A549 (cell line): ENCODE results near the gene POMGNT2. TPM values are rescaled to one million over a fixed set of nuclear protein-coding genes. Genes with fewer than 3 reads are reported as not detected.

Experiments used
- ATAC-seq, 2 experiments: fragments of 200-7000 bp in 1 of 2; fragments of >200 bp in 1 of 2; cut with Nextera tagmentation in 1 of 2; cut with Tn5 transposase in 1 of 2; 3 replicates each; pipeline versions ENCODE4 v1.8.0 to v1.9.1; 2018 to 2020; ENCODE audit warnings: mild to moderate bottlenecking in 1 of 2, moderate library complexity in 1 of 2
- CTCF ChIA-PET: fragments of 300-600 bp; sonication (Branson Sonifier 250); formaldehyde crosslinking; extraction: SDS; loops from one replicate; lab custom pipeline; 2021; ENCODE audit warnings: antibody characterized with exemption, inconsistent platforms; lab: Yijun Ruan, JAX
- POLR2A ChIA-PET: fragments of 350-600 bp; formaldehyde crosslinking; extraction: SDS; loops from one replicate; lab custom pipeline; 2021; ENCODE audit warnings: antibody characterized with exemption, inconsistent platforms; lab: Yijun Ruan, JAX
- DNase-seq, 2 experiments: peaks; one replicate each; pipeline versions ENCODE4 v3.0.0 to v3.0.0-alpha.2; 2011 to 2016; ENCODE audit warnings: low read depth in 1 of 2, low spot score in 1 of 2
- FAIRE-seq: peaks from 2 replicates; lab custom pipeline; 2011; peaks lifted over from hg19 to GRCh38; lab: Jason Lieb, UNC
- H3K27ac ChIP-seq, 2 experiments: fragments of >200 bp; sonication (Bioruptor Twin); formaldehyde crosslinking; 3 replicates each; pipeline ENCODE4 v1.5.1; 2016 to 2017
- H3K4me1 ChIP-seq: fragments of >200 bp; sonication (Bioruptor Twin); formaldehyde crosslinking; 3 replicates; pipeline ENCODE4 v1.6.1; 2016
- H3K4me2 ChIP-seq: fragments of >200 bp; sonication (Bioruptor Twin); formaldehyde crosslinking; 3 replicates; pipeline ENCODE4 v1.6.1; 2016
- H3K4me3 ChIP-seq: fragments of >200 bp; sonication (Bioruptor Twin); formaldehyde crosslinking; 3 replicates; pipeline ENCODE4 v1.5.1; 2016
- H3K9me3 ChIP-seq: fragments of >200 bp; sonication (Bioruptor Twin); formaldehyde crosslinking; 3 replicates; pipeline ENCODE4 v1.6.1; 2016
- ATOH8 ChIP-seq: fragments of 250-450 bp; sonication (Bioruptor Pico); IDR thresholded peaks from 2 replicates; pipeline ENCODE4 v1.5.0; 2020; ENCODE audit warnings: low read depth, mild to moderate bottlenecking, moderate library complexity
- BHLHE40 ChIP-seq: IDR thresholded peaks from 2 replicates; pipeline ENCODE4 v1.6.1; 2012; ENCODE audit warnings: low read depth, low read length, inconsistent platforms
- CEBPB ChIP-seq, 2 experiments: fragments of >200 bp in 1 of 2; sonication (Bioruptor Twin) in 1 of 2; formaldehyde crosslinking in 1 of 2; IDR thresholded peaks; 2 replicates each; pipeline ENCODE4 v1.6.1; 2012 to 2016
- CHD4 ChIP-seq: fragments of 200-600 bp; sonication (generic); IDR thresholded peaks from 2 replicates; pipeline ENCODE4 v1.6.1; 2016; ENCODE audit warnings: antibody characterized with exemption, mild to moderate bottlenecking, borderline replicate concordance
- EHF ChIP-seq: fragments of 250-450 bp; sonication (Bioruptor Pico); IDR thresholded peaks from 2 replicates; pipeline ENCODE4 v1.5.0; 2020; ENCODE audit warnings: mild to moderate bottlenecking
- EP300 ChIP-seq, 2 experiments: fragments of >200 bp; sonication (Bioruptor Twin); formaldehyde crosslinking; IDR thresholded peaks; 2 replicates in 1 of 2; 3 replicates in 1 of 2; pipeline ENCODE4 v1.6.1; 2016 to 2017
- ESRRA ChIP-seq: fragments of 150-350 bp; IDR thresholded peaks from 2 replicates; pipeline ENCODE4 v1.6.1; 2014; ENCODE audit warnings: mild to moderate bottlenecking, low read length, borderline replicate concordance
- HEYL ChIP-seq: fragments of 250-450 bp; sonication (Bioruptor Pico); IDR thresholded peaks from 2 replicates; pipeline ENCODE4 v1.8.0; 2021; ENCODE audit warnings: mild to moderate bottlenecking, moderate library complexity
- HOXA7 ChIP-seq: fragments of 250-450 bp; sonication (Bioruptor Pico); IDR thresholded peaks from 2 replicates; pipeline ENCODE4 v1.5.0; 2020; ENCODE audit warnings: mild to moderate bottlenecking, moderate library complexity
- KDM5A ChIP-seq: fragments of 200-600 bp; sonication (generic); IDR thresholded peaks from 2 replicates; pipeline ENCODE4 v1.6.1; 2016; ENCODE audit warnings: antibody characterized with exemption, mild to moderate bottlenecking
- MAX ChIP-seq: IDR thresholded peaks from 2 replicates; pipeline ENCODE4 v1.6.1; 2012
- NPAS2 ChIP-seq: fragments of 250-450 bp; sonication (Bioruptor Pico); IDR thresholded peaks from 2 replicates; pipeline ENCODE4 v1.8.0; 2022; ENCODE audit warnings: mild to moderate bottlenecking, moderate library complexity, borderline replicate concordance
- PBX3 ChIP-seq: IDR thresholded peaks from 2 replicates; pipeline ENCODE4 v1.6.1; 2012
- PHF8 ChIP-seq: fragments of 200-600 bp; sonication (generic); IDR thresholded peaks from 2 replicates; pipeline ENCODE4 v1.6.1; 2016; ENCODE audit warnings: low read depth, mild to moderate bottlenecking, antibody characterized with exemption, moderate library complexity, borderline replicate concordance
- POLR2A ChIP-seq: IDR thresholded peaks from 2 replicates; pipeline ENCODE4 v1.6.1; 2012; ENCODE audit warnings: mild to moderate bottlenecking, low read length
- RAD21 ChIP-seq, 2 experiments: fragments of >200 bp in 1 of 2; sonication (Bioruptor Twin) in 1 of 2; formaldehyde crosslinking in 1 of 2; IDR thresholded peaks in 1 of 2; conservative IDR thresholded peaks in 1 of 2; 2 replicates in 1 of 2; 3 replicates in 1 of 2; pipeline ENCODE4 v1.6.1; 2012 to 2018; ENCODE audit warnings: inconsistent platforms in 1 of 2
- RFX5 ChIP-seq: fragments of 450-650 bp; IDR thresholded peaks from 2 replicates; pipeline ENCODE4 v1.7.1; 2014; ENCODE audit warnings: antibody characterized with exemption, mild to moderate bottlenecking, moderate library complexity
- RNF2 ChIP-seq: fragments of 200-600 bp; sonication (generic); IDR thresholded peaks from 2 replicates; pipeline ENCODE4 v1.6.1; 2016; ENCODE audit warnings: low read depth, mild to moderate bottlenecking, antibody characterized with exemption, moderate library complexity, borderline replicate concordance
- SMC3 ChIP-seq: fragments of >200 bp; sonication (Bioruptor Twin); formaldehyde crosslinking; IDR thresholded peaks from 3 replicates; pipeline ENCODE4 v1.6.1; 2018; ENCODE audit warnings: inconsistent platforms
- TFCP2L1 ChIP-seq: fragments of 250-450 bp; sonication (Bioruptor Pico); IDR thresholded peaks from 2 replicates; pipeline ENCODE4 v1.5.0; 2021; ENCODE audit warnings: mild to moderate bottlenecking
- TP53 ChIP-seq: fragments of 250-450 bp; sonication (Bioruptor Pico); IDR thresholded peaks from 2 replicates; pipeline ENCODE4 v1.5.0; 2021; ENCODE audit warnings: mild to moderate bottlenecking, moderate library complexity
- ZC3H11A ChIP-seq: fragments of 450-650 bp; IDR thresholded peaks from 2 replicates; pipeline ENCODE4 v1.6.1; 2014; ENCODE audit warnings: antibody characterized with exemption, mild to moderate bottlenecking
- ZNF302 ChIP-seq: fragments of 250-450 bp; sonication (Bioruptor Pico); IDR thresholded peaks from 2 replicates; pipeline ENCODE4 v1.9.0; 2021; ENCODE audit warnings: inconsistent platforms, mild to moderate bottlenecking, moderate library complexity
- ZSCAN20 ChIP-seq: fragments of 250-450 bp; sonication (Bioruptor Pico); IDR thresholded peaks from 2 replicates; pipeline ENCODE4 v1.8.0; 2022; ENCODE audit warnings: mild to moderate bottlenecking, moderate library complexity
- WGBS: methylation state at CpG from one replicate; pipeline ENCODE4 v1.1.6; 2017; ENCODE audit errors: missing lambda C conversion rate; 5-methylcytosine and 5-hydroxymethylcytosine counted together
- polyA plus RNA-seq, 4 experiments: library from polyadenylated mRNA; depleted of rRNA in 3 of 4; stranded (reverse); fragments of >200 nt; fragmentation: RNase III in 1 of 4; extraction: RNeasy Plus Mini Kit Qiagen cat#74134 plus additional on column Dnase treatment in 1 of 4; gene quantifications; 2 replicates in 3 of 4; 3 replicates in 1 of 4; pipeline ENCODE4 v1.2.3, GENCODE V29; 2011 to 2017
- TF ChIP-seq, protein P1 (sequence below): fragments of 150-350 bp; IDR thresholded peaks from 2 replicates; pipeline ENCODE4 v1.6.1; 2014; ENCODE audit warnings: low read depth, mild to moderate bottlenecking, low read length

Gene POMGNT2
- polyA plus RNA-seq, 2 of the 4 experiments (the other 2 are of a cell fraction), result 7.9 to 9.6 TPM

GRCh38 chr3:43132193-43132592 is 26.3 kb upstream of the POMGNT2 start:
- WGBS, result 43% methylated on average over 3 of the region's 3 CpGs

DNA sequence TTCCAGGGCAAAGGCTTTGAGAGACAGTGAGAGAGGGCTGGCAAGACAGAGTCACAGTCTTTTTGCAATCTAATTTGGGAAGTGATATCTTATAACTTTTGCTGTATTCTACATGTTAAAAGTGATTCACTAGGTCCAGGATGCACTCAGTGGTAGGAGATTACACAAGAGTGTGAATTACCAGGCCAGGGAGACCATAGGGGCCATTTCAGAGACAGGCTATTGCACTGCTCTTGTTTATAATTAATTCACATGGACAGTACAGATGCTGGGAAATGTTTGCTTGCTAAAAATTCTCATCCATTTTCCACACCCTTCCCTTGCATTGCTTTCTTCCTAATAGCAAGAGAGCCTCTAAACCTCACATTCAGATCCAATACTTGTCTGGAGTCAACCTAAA is 22.6 kb upstream of the POMGNT2 start:
- FAIRE-seq (no peak), DNase-seq (no peak), ATAC-seq (no peak)
- ChIA-PET CTCF (no interaction called here), POLR2A (no interaction called here)
- Histone ChIP-seq H3K4me2 (no peak overlapping the region), H3K4me3 (no peak overlapping the region), H3K9me3 (0 out of 3 replicates have a peak, but pooled peaks cover 3% of the 10 kb centered on the region), H3K27ac (no peak overlapping the region), H3K4me1 (no peaks in the 10 kb centered on the region)
- TF ChIP-seq CEBPB (IDR thresholded peaks at IDR 0.05) (no peak), TFCP2L1 (CRISPR knock-in tag) (no peak), SMC3 (no peak), POLR2A (no peak), HOXA7 (no peak), TP53 (no peak), HEYL (CRISPR knock-in tag) (no peak), ATOH8 (CRISPR knock-in tag) (no peak), EHF (CRISPR knock-in tag) (no peak), RNF2 (no peak), ZNF302 (CRISPR knock-in tag) (no peak)

More at GRCh38 chr3:43132193-43132592, 26.3 kb upstream of the POMGNT2 start:
- POLR2A ChIA-PET, result no interaction called here
- ATAC-seq (no peak), DNase-seq (no peak), FAIRE-seq (no peak)
- Histone ChIP-seq H3K4me3 (no peak overlapping the region), H3K27ac (no peak overlapping the region), H3K4me2 (no peak overlapping the region), H3K9me3 (no peaks in the 10 kb centered on the region), H3K4me1 (no peaks in the 10 kb centered on the region)
- CTCF ChIA-PET, result no interaction called here
- no peak for TF ChIP-seq EHF (CRISPR knock-in tag)
- no peak for TF ChIP-seq BHLHE40

GRCh38 chr3:43126536-43126935 is 20.7 kb upstream of the POMGNT2 start:
- DNase-seq (no peak), FAIRE-seq (no peak), ATAC-seq (no peak)
- Histone ChIP-seq H3K9me3 (0 out of 3 replicates have a peak, but pooled peaks cover 3% of the 10 kb centered on the region), H3K4me3 (no peak overlapping the region)
- no peak for TF ChIP-seq KDM5A
- TF ChIP-seq ESRRA, result no peak
- no peak for TF ChIP-seq ZC3H11A
- TF ChIP-seq CHD4, result no peak
- no peak for TF ChIP-seq EHF (CRISPR knock-in tag)
- no peak for TF ChIP-seq PBX3
- TF ChIP-seq ZSCAN20 (CRISPR knock-in tag), result no peak
- TF ChIP-seq SMC3, result no peak
- TF ChIP-seq PHF8, result no peak
- no peak for TF ChIP-seq RFX5
- no peak for TF ChIP-seq ATOH8 (CRISPR knock-in tag)
- TF ChIP-seq, protein P1, sequence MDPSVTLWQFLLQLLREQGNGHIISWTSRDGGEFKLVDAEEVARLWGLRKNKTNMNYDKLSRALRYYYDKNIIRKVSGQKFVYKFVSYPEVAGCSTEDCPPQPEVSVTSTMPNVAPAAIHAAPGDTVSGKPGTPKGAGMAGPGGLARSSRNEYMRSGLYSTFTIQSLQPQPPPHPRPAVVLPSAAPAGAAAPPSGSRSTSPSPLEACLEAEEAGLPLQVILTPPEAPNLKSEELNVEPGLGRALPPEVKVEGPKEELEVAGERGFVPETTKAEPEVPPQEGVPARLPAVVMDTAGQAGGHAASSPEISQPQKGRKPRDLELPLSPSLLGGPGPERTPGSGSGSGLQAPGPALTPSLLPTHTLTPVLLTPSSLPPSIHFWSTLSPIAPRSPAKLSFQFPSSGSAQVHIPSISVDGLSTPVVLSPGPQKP, result no peak
- no peak for TF ChIP-seq MAX
- no peak for TF ChIP-seq RAD21 (conservative IDR thresholded peaks at IDR 0.05 in 1 of 2, IDR thresholded peaks at IDR 0.05 in 1 of 2)
- no peak for TF ChIP-seq TP53
- no peak for TF ChIP-seq EP300 (IDR thresholded peaks at IDR 0.05)
- no peak for TF ChIP-seq NPAS2
- TF ChIP-seq, all 56 proteins: peak for 0
- Histone ChIP-seq H3K4me1 (no peaks in the 10 kb centered on the region), H3K27ac (no peak overlapping the region), H3K4me2 (no peak overlapping the region)
- ChIA-PET POLR2A (no interaction called here), CTCF (no interaction called here)
- WGBS, result 74% methylated on average over 3 of the region's 3 CpGs
